HG02759 (cell line): ENCODE measurements around the gene MAP3K2.
A peak's percentile ranks its signal among the peaks of the same experiment; 100 is the strongest.
"Not testable (repeated sequence)": the region's sequence is repeated elsewhere in the genome, so short reads cannot be mapped to it uniquely, and the experiment has no call there.

Experiments used
- ATAC-seq: cut with Tn5 transposase; IDR thresholded peaks from one replicate; pipeline ENCODE4 v1.9.1; 2021; ENCODE audit warnings: mild to moderate bottlenecking, moderate library complexity; ENCODE audit not compliant: unreplicated experiment

MAP3K2 gene

GRCh38 chr2:127353873-127354676 is 33.7 kb downstream of the MAP3K2 start:
- ATAC-seq = not testable (repeated sequence)

- not testable (repeated sequence) for ATAC-seq
These were observed 34.6 kb downstream of the MAP3K2 start for GRCh38 chr2:127353223-127353622.

GRCh38 chr2:127351603-127352002 is 36.2 kb downstream of the MAP3K2 start:
- no peak for ATAC-seq

GRCh38 chr2:127348426-127349000 is 39.3 kb downstream of the MAP3K2 start:
- ATAC-seq = no peak

- ATAC-seq = no peak
These were observed 39.9 kb downstream of the MAP3K2 start for GRCh38 chr2:127347734-127348392.

- ATAC-seq = no peak
These were observed 40.8 kb downstream of the MAP3K2 start for GRCh38 chr2:127347015-127347414.

GRCh38 chr2:127343277-127343676 is 44.5 kb downstream of the MAP3K2 start:
- no peak for ATAC-seq

GRCh38 chr2:127342101-127342500 is 45.7 kb downstream of the MAP3K2 start:
- peak; percentile 88 for ATAC-seq

GRCh38 chr2:127332335-127332734 is 55.4 kb downstream of the MAP3K2 start:
- no peak for ATAC-seq

GRCh38 chr2:127330753-127331152 is 57.0 kb downstream of the MAP3K2 start:
- peak; percentile 76 for ATAC-seq

GRCh38 chr2:127326289-127326945 is 61.4 kb downstream of the MAP3K2 start:
- ATAC-seq = no peak

GRCh38 chr2:127324635-127325034 is 63.1 kb downstream of the MAP3K2 start:
- no peak for ATAC-seq

GRCh38 chr2:127321303-127321702 is 66.5 kb downstream of the MAP3K2 start:
- no peak for ATAC-seq

GRCh38 chr2:127320586-127321275 is 67.0 kb downstream of the MAP3K2 start:
- ATAC-seq = no peak

- no peak for ATAC-seq
These were observed 67.7 kb downstream of the MAP3K2 start for GRCh38 chr2:127320067-127320466.

GRCh38 chr2:127314193-127314988 is 73.4 kb downstream of the MAP3K2 start:
- no peak for ATAC-seq

- ATAC-seq = peak; percentile 98
These were observed 74.4 kb downstream of the MAP3K2 start for GRCh38 chr2:127313406-127313805.

- ATAC-seq = no peak
These were observed 76.8 kb downstream of the MAP3K2 start for GRCh38 chr2:127310980-127311379.

- no peak for ATAC-seq
These were observed 78.3 kb downstream of the MAP3K2 start for GRCh38 chr2:127309468-127309867.

- no peak for ATAC-seq
These were observed 79.1 kb downstream of the MAP3K2 start for GRCh38 chr2:127308586-127309138.
